Breast epithelium (tissue), 4 donors: ENCODE results near the gene SBNO1. TPM values are rescaled to one million over a fixed set of nuclear protein-coding genes. Genes with fewer than 3 reads are reported as not detected.
"Not testable (repeated sequence)": the region's sequence is repeated elsewhere in the genome, so short reads cannot be mapped to it uniquely, and the experiment has no call there.

ENCODE experiments used
- DNase-seq, 2 donors: peaks; one replicate each; pipeline ENCODE4 v3.0.0-alpha.2; 2019; ENCODE audit warnings: low spot score in 2 of 2
- H3K27ac ChIP-seq, 2 donors: fragments of 200-600 bp; sonication (generic) in 1 of 2; one replicate each; pipeline ENCODE4 v1.5.1; 2016 to 2019; ENCODE audit warnings: mild to moderate bottlenecking in 1 of 2
- H3K27me3 ChIP-seq, 2 donors: fragments of 200-600 bp; sonication (generic) in 1 of 2; one replicate each; pipeline versions ENCODE4 v1.5.1 to v1.6.0; 2017 to 2019; ENCODE audit warnings: control low read depth in 1 of 2, mild to moderate bottlenecking in 1 of 2
- H3K36me3 ChIP-seq: fragments of 200-600 bp; one replicate; pipeline ENCODE4 v1.5.1; 2019
- H3K4me1 ChIP-seq, 2 donors: fragments of 200-600 bp; sonication (generic); one replicate each; pipeline ENCODE4 v1.5.1; 2016 to 2019; ENCODE audit warnings: control low read depth in 1 of 2
- H3K4me3 ChIP-seq, 3 donors: fragments of 200-600 bp; sonication (generic); 1 replicate in 2 of 3; 2 replicates in 1 of 3; pipeline ENCODE4 v1.5.1; 2016 to 2019; ENCODE audit warnings: mild to moderate bottlenecking in 3 of 3, moderate library complexity in 2 of 3
- H3K9me3 ChIP-seq, 2 donors: fragments of 200-600 bp; sonication (generic) in 1 of 2; one replicate each; pipeline ENCODE4 v1.5.1; 2016 to 2019; ENCODE audit warnings: control low read depth in 1 of 2
- CTCF ChIP-seq, 3 donors: fragments of 450-650 bp; IDR thresholded peaks; one replicate each; pipeline ENCODE4 v1.5.1; 2016 to 2017; ENCODE audit warnings: antibody characterized with exemption in 3 of 3, mild to moderate bottlenecking in 3 of 3, moderate library complexity in 3 of 3
- POLR2A ChIP-seq: fragments of 450-650 bp; IDR thresholded peaks from one replicate; pipeline ENCODE4 v1.6.1; 2016; ENCODE audit warnings: antibody characterized with exemption, mild to moderate bottlenecking, moderate library complexity
- POLR2AphosphoS5 ChIP-seq, 3 donors: sonication (generic); formaldehyde crosslinking; IDR thresholded peaks; one replicate each; pipeline ENCODE4 v1.6.1; 2017; ENCODE audit warnings: antibody characterized with exemption in 3 of 3
- intact Hi-C: fragments of 100-400 bp; cut with DNase I; formaldehyde crosslinking; loops from one replicate; pipeline ENCODE4 v1.15.1; 2023; ENCODE audit warnings: low total_unique reads
- total RNA-seq, 3 donors: library from RNA; depleted of rRNA; stranded (reverse); fragments of >200 nt; gene quantifications; one replicate each; pipeline ENCODE4 v1.1.0, GENCODE V29; 2016

SBNO1 gene
- total RNA-seq, 3 donors from 2014 or later = 20.3 to 31.0 (median 22.9) TPM

GRCh38 chr12:123379391-123379790 is 14.7 kb upstream of the SBNO1 start:
- intact Hi-C loops = no loop called here
- H3K4me3 ChIP-seq = no peak overlapping the region
- TF ChIP-seq CTCF (IDR thresholded peaks at IDR 0.05) = no peak
- TF ChIP-seq POLR2A = no peak
- TF ChIP-seq POLR2AphosphoS5 (IDR thresholded peaks at IDR 0.05) = no peak
- peak overlapping the region; percentile 45 to 58 for H3K27ac ChIP-seq
- no peak for DNase-seq
- H3K4me1 ChIP-seq = no peaks in the 10 kb centered on the region
- no peaks in the 10 kb centered on the region for H3K36me3 ChIP-seq
- no peaks in the 10 kb centered on the region for H3K27me3 ChIP-seq
- H3K9me3 ChIP-seq = no peaks in the 10 kb centered on the region

- not testable (repeated sequence) for H3K4me3 ChIP-seq, H3K27me3 ChIP-seq, H3K36me3 ChIP-seq, DNase-seq, H3K9me3 ChIP-seq, H3K27ac ChIP-seq, H3K4me1 ChIP-seq
- intact Hi-C loops = loop anchor here (5.0 kb wide), 1 partner anchor 360 kb away; no protein-coding TSS in a partner anchor
Measured at GRCh38 chr12:123372415-123372814, 7.8 kb upstream of the SBNO1 start.

- H3K4me1 ChIP-seq, H3K9me3 ChIP-seq, DNase-seq, H3K4me3 ChIP-seq, H3K27me3 ChIP-seq, H3K36me3 ChIP-seq, H3K27ac ChIP-seq: not testable (repeated sequence)
- intact Hi-C loops = loop anchor here (5.0 kb wide), 1 partner anchor 360 kb away; no protein-coding TSS in a partner anchor
Measured at GRCh38 chr12:123371667-123372368, 7.2 kb upstream of the SBNO1 start.

GRCh38 chr12:123369229-123369628 is 4.6 kb upstream of the SBNO1 start:
- H3K27me3 ChIP-seq = no peaks in the 10 kb centered on the region
- H3K4me3 ChIP-seq = no peak overlapping the region
- H3K4me1 ChIP-seq = peaks cover 0 to 4% of the 10 kb centered on the region in 2 donors
- no peak overlapping the region for H3K27ac ChIP-seq
- no peaks in the 10 kb centered on the region for H3K9me3 ChIP-seq
- TF ChIP-seq POLR2A (no peak), POLR2AphosphoS5 (IDR thresholded peaks at IDR 0.05) (no peak), CTCF (IDR thresholded peaks at IDR 0.05) (no peak)
- intact Hi-C loops = no loop called here
- H3K36me3 ChIP-seq = no peaks in the 10 kb centered on the region
- no peak for DNase-seq

- intact Hi-C loops, H3K4me1 ChIP-seq, H3K9me3 ChIP-seq, H3K4me3 ChIP-seq, H3K27me3 ChIP-seq, H3K27ac ChIP-seq, DNase-seq, H3K36me3 ChIP-seq: not testable (repeated sequence)
Measured at GRCh38 chr12:123368431-123368830, 3.8 kb upstream of the SBNO1 start.

- Histone ChIP-seq H3K4me1 (peaks cover 0 to 10% of the 10 kb centered on the region in 2 donors), H3K36me3 (no peaks in the 10 kb centered on the region), H3K9me3 (no peaks in the 10 kb centered on the region), H3K27me3 (no peaks in the 10 kb centered on the region), H3K27ac (peak overlapping the region; percentile 14 to 48), H3K4me3 (no peak overlapping the region)
- intact Hi-C loops = no loop called here
- TF ChIP-seq CTCF (IDR thresholded peaks at IDR 0.05) (no peak), POLR2AphosphoS5 (IDR thresholded peaks at IDR 0.05) (no peak), POLR2A (no peak)
- no peak for DNase-seq
Measured at GRCh38 chr12:123367511-123367910, 2.9 kb upstream of the SBNO1 start.
